Mucosa of gallbladder (tissue), 1 donor: ENCODE measurements around the gene COLGALT1. TPM values are rescaled to one million over a fixed set of nuclear protein-coding genes. Genes with fewer than 3 reads are reported as not detected.

Source experiments
- DNase-seq: peaks from one replicate; pipeline ENCODE4 v3.0.0-alpha.2; 2020; ENCODE audit warnings: low spot score
- total RNA-seq: library from RNA; stranded (reverse); gene quantifications from one replicate; pipeline ENCODE4 v1.2.1, GENCODE V29; 2021
- donor health status: DM: no; HTN: no; CAD: no.

COLGALT1 gene
- total RNA-seq, 1 donor from 2014 or later: 71.1 TPM

DNA sequence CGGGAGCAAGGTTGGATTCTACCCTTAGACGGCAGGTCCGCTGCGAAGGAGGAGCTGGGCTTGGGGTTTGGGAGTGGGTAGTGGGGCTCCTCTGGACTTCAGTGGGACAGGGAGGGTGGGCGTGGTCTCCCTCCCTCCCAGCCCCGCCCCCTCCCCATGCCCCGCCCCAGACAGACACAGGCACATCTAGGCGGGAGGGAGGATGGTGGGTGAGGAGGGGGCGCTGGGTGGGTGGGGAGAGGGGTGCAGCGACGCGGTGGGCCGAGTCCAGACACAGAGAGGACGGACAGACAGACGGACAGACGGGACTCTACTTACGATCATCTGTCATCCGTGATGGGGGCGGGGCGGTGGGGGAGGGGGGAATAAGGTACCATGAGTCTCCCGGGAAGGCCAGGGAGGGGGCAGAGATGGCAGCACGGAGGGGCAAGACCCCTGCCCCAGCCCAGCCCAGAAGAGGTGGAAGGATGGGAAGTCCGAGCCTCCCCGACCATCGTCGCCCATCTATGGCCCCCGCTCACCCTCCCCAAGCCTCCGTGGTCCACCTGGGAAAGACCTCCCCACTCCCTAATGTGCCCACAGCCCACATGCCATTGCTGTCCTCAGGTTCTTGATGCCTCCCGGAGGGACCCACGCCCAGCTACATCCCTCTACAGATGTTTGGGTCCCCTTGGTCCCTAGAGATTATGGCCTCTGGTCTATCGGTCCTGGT lies 67.9 kb downstream of the COLGALT1 start:
- DNase-seq: no peak

GRCh38 chr19:17624314-17624991 lies 69.0 kb downstream of the COLGALT1 start:
- no peak for DNase-seq

DNA sequence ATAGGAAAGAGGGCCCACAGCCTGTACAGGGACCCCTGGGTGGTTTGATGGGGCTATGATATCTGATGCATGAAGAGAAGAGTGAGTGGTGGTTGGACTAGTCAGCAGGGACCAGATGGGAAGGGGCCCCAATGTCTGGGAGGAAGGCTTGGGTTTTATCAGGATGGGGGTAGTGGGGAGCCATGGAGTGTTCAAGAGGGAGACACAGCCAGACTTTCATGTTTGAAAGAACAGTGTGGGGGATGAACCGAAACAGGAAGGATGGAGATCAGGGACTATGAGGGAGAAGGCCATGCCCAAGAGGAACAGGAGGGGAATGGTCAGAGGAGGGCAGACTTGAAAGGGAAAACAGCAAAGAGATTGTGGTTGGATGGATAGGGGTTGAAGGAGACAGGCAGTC lies 69.6 kb downstream of the COLGALT1 start:
- DNase-seq: no peak

DNA sequence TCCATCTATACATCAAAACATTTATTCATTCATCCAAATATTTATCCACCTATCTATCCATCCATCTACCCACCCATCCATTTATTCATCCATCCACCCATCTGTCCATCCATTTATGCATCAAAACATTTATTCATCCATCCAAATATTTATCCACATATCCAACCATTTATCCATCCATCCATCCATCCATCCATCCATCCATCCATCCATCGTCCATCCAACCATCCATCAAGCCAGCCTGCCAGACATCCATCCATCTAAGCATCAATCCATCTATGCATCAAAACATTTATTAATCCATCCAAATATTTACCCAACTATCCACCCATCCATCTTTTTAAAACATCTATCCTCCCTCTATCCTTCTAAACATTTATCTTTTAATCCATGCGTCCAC lies 70.5 kb downstream of the COLGALT1 start:
- no peak for DNase-seq

- DNase-seq: no peak
These were observed 71.1 kb downstream of the COLGALT1 start for GRCh38 chr19:17626456-17627015.

- no peak for DNase-seq
These were observed 71.7 kb downstream of the COLGALT1 start for GRCh38 chr19:17627161-17627560.

DNA sequence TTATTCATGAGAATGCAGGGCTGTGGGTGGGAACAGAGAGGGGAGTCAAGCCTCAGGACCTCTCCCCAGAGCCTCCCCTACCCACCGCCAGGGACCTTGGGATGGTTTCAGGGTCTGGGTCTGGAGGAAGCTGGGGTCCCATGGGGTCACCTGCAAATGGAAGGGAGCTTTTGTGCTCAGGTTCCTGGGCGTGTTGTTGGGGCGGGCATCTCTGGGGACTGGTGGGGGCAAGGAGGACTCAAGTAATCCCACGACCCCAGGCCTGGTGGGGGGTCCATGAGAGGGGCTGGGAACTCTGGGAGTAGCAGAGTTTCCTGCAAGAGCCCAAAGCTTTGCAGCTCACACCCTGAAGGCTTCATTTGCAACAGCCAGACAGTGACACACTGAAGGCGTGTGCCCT lies 72.5 kb downstream of the COLGALT1 start:
- DNase-seq: no peak

GRCh38 chr19:17629760-17630159 lies 74.3 kb downstream of the COLGALT1 start:
- no peak for DNase-seq

GRCh38 chr19:17632577-17632976 lies 77.1 kb downstream of the COLGALT1 start:
- DNase-seq: no peak

Other genes starting within 250 kb of the COLGALT1 start
- 102 TPM for gene MRPL34, start 249.8 kb upstream of the COLGALT1 start, total RNA-seq
- gene DDA1, start 246.1 kb upstream of the COLGALT1 start, total RNA-seq: 37.9 TPM
- gene ANO8, start 220.8 kb upstream of the COLGALT1 start, total RNA-seq: 33.2 TPM
- 24.7 TPM for gene GTPBP3, start 218.1 kb upstream of the COLGALT1 start, total RNA-seq
- gene PLVAP, start 178.3 kb upstream of the COLGALT1 start, total RNA-seq: 166 TPM
- 1.0 TPM for gene CCDC194, start 161.5 kb upstream of the COLGALT1 start, total RNA-seq
- gene BST2, start 150.0 kb upstream of the COLGALT1 start, total RNA-seq: 90.6 TPM
- 61.2 TPM for gene MVB12A, start 135.6 kb upstream of the COLGALT1 start, total RNA-seq
- gene TMEM221, start 107.0 kb upstream of the COLGALT1 start, total RNA-seq: 0.37 TPM
- gene NXNL1, start 94.7 kb upstream of the COLGALT1 start, total RNA-seq: not detected
- gene SLC27A1, start 85.1 kb upstream of the COLGALT1 start, total RNA-seq: 37.1 TPM
- 93.0 TPM for gene PGLS, start 44.0 kb upstream of the COLGALT1 start, total RNA-seq
- gene UNC13A, start 132.7 kb downstream of the COLGALT1 start, total RNA-seq: 0.78 TPM
- gene MAP1S, start 163.8 kb downstream of the COLGALT1 start, total RNA-seq: 92.3 TPM
- gene FCHO1, start 195.8 kb downstream of the COLGALT1 start, total RNA-seq: 19.8 TPM
- 243 TPM for gene B3GNT3, start 239.5 kb downstream of the COLGALT1 start, total RNA-seq